ENCODE measurements around the gene GRAMD1B.
A peak's percentile ranks its signal among the peaks of the same experiment; 100 is the strongest.

Gene GRAMD1B

GRCh38 chr11:123594188-123594901, 164.3 kb downstream of the GRAMD1B start:
- no peak for FAIRE-seq

- no peak for FAIRE-seq
Observed at GRCh38 chr11:123594921-123595320, 164.9 kb downstream of the GRAMD1B start.

- FAIRE-seq, result no peak
Observed at GRCh38 chr11:123597859-123598258, 167.8 kb downstream of the GRAMD1B start.

- FAIRE-seq, result no peak
Observed at GRCh38 chr11:123601136-123601535, 171.1 kb downstream of the GRAMD1B start.

- FAIRE-seq, result no peak
Observed at GRCh38 chr11:123601743-123602142, 171.7 kb downstream of the GRAMD1B start.

GRCh38 chr11:123603666-123604065, 173.6 kb downstream of the GRAMD1B start:
- no peak for FAIRE-seq

GRCh38 chr11:123607781-123608180, 177.7 kb downstream of the GRAMD1B start:
- no peak for FAIRE-seq

- FAIRE-seq, result no peak
Observed at GRCh38 chr11:123608371-123608770, 178.3 kb downstream of the GRAMD1B start.

GRCh38 chr11:123608945-123609344, 178.9 kb downstream of the GRAMD1B start:
- no peak for FAIRE-seq

- FAIRE-seq, result no peak
Observed at GRCh38 chr11:123611698-123612097, 181.6 kb downstream of the GRAMD1B start.

- no peak for FAIRE-seq
Observed at GRCh38 chr11:123616505-123617198, 186.6 kb downstream of the GRAMD1B start.

- no peak for FAIRE-seq
Observed at GRCh38 chr11:123622576-123622975, 192.5 kb downstream of the GRAMD1B start.

- FAIRE-seq, result no peak
Observed at GRCh38 chr11:123624974-123625373, 194.9 kb downstream of the GRAMD1B start.

- FAIRE-seq, result no peak
Observed at GRCh38 chr11:123628936-123629683, 199.0 kb downstream of the GRAMD1B start.

- FAIRE-seq, result no peak
Observed at GRCh38 chr11:123630126-123630608, 200.1 kb downstream of the GRAMD1B start.

- FAIRE-seq, result no peak
Observed at GRCh38 chr11:123640029-123640428, 210.0 kb downstream of the GRAMD1B start.

GRCh38 chr11:123640677-123641494, 210.8 kb downstream of the GRAMD1B start:
- FAIRE-seq, result no peak

GRCh38 chr11:123641495-123641840, 211.4 kb downstream of the GRAMD1B start:
- FAIRE-seq, result no peak

- no peak for FAIRE-seq
Observed at GRCh38 chr11:123642435-123642834, 212.4 kb downstream of the GRAMD1B start.

GRCh38 chr11:123645286-123645975, 215.4 kb downstream of the GRAMD1B start:
- no peak for FAIRE-seq

- FAIRE-seq, result peak; percentile 3
Observed at GRCh38 chr11:123650901-123651300, 220.8 kb downstream of the GRAMD1B start.

- FAIRE-seq, result no peak
Observed at GRCh38 chr11:123652599-123652998, 222.5 kb downstream of the GRAMD1B start.
